Spleen (tissue), 11 donors: Measurements from ENCODE around the gene CAPG. TPM values are rescaled to one million over a fixed set of nuclear protein-coding genes. Genes with fewer than 3 reads are reported as not detected.
A peak's percentile ranks its signal among the peaks of the same experiment; 100 is the strongest.

Experiments used
- DNase-seq: peaks from one replicate; pipeline ENCODE4 v3.0.0-alpha.2; 2020
- H3K27ac ChIP-seq, 8 donors: fragments of 200-600 bp; sonication (generic) in 7 of 8; 1 replicate in 4 of 8; 2 replicates in 4 of 8; pipeline versions ENCODE4 v1.5.0 to v1.8.0; 2016 to 2021; ENCODE audit warnings: inconsistent platforms in 4 of 8, mild to moderate bottlenecking in 4 of 8, moderate library complexity in 1 of 8
- H3K27me3 ChIP-seq, 7 donors: fragments of 200-600 bp; sonication (generic) in 6 of 7; replicated peaks in 1 of 7; 1 replicate in 4 of 7; 2 replicates in 3 of 7; pipeline versions ENCODE4 v1.5.0 to v1.8.0; 2016 to 2021; ENCODE audit warnings: inconsistent platforms in 3 of 7, mild to moderate bottlenecking in 1 of 7
- H3K36me3 ChIP-seq, 6 donors: fragments of 200-600 bp; sonication (generic) in 5 of 6; 1 replicate in 4 of 6; 2 replicates in 2 of 6; pipeline versions ENCODE4 v1.5.0 to v1.8.0; 2016 to 2021; ENCODE audit warnings: inconsistent platforms in 2 of 6
- H3K4me1 ChIP-seq, 6 donors: fragments of 200-600 bp; sonication (generic) in 5 of 6; 1 replicate in 3 of 6; 2 replicates in 3 of 6; pipeline versions ENCODE4 v1.5.0 to v1.8.0; 2016 to 2021; ENCODE audit warnings: inconsistent platforms in 3 of 6
- H3K4me3 ChIP-seq, 8 donors: fragments of 200-600 bp; sonication (generic) in 7 of 8; 1 replicate in 4 of 8; 2 replicates in 4 of 8; pipeline versions ENCODE4 v1.5.0 to v1.8.0; 2016 to 2021; ENCODE audit warnings: inconsistent platforms in 4 of 8, mild to moderate bottlenecking in 4 of 8, moderate library complexity in 2 of 8
- H3K9me3 ChIP-seq, 8 donors: fragments of 200-600 bp; sonication (generic) in 7 of 8; 1 replicate in 4 of 8; 2 replicates in 4 of 8; pipeline versions ENCODE4 v1.5.0 to v1.8.0; 2016 to 2021; ENCODE audit warnings: inconsistent platforms in 4 of 8
- POLR2A ChIP-seq, 3 donors: fragments of 450-650 bp; IDR thresholded peaks; one replicate each; pipeline ENCODE4 v1.5.1; 2017; ENCODE audit warnings: antibody characterized with exemption in 3 of 3, mild to moderate bottlenecking in 1 of 3
- POLR2AphosphoS5 ChIP-seq, 3 donors: sonication (generic); formaldehyde crosslinking; IDR thresholded peaks; one replicate each; pipeline ENCODE4 v1.5.1; 2017; ENCODE audit warnings: antibody characterized with exemption in 3 of 3
- WGBS, 5 donors: extraction: QIAGEN DNeasy Blood & Tissue Kit in 3 of 5; methylation state at CpG; one replicate each; pipeline versions ENCODE4 v1.1.5 to v1.1.7; 2013 to 2018; 5-methylcytosine and 5-hydroxymethylcytosine counted together
- intact Hi-C: fragments of 100-400 bp; cut with DNase I; formaldehyde crosslinking; loops from one replicate; pipeline ENCODE4 v1.15.0; 2023; ENCODE audit warnings: low total_unique reads
- polyA plus RNA-seq, 3 donors: library from polyadenylated mRNA; stranded (reverse); fragments of 200-250 nt; gene quantifications; one replicate each; pipeline ENCODE4 v1.2.1, GENCODE V29; 2013
- total RNA-seq, 7 donors: library from RNA; depleted of rRNA in 3 of 7; stranded (reverse); fragments of >200 nt in 3 of 7; fragmentation: NEBNext Ultra II Directional in 4 of 7; extraction: Animal tissue kit (Norgen Biotek cat#: 25700) in 4 of 7; gene quantifications; one replicate each; pipeline versions ENCODE4 v1.1.0 to v1.2.1, GENCODE V29; 2016 to 2021
- TF ChIP-seq, protein P1 (sequence below), 11 experiments: fragments of 200-600 bp in 7 of 11; fragments of 450-650 bp in 4 of 11; sonication (generic) in 4 of 11; IDR thresholded peaks in 8 of 11; conservative IDR thresholded peaks in 3 of 11; 1 replicate in 7 of 11; 2 replicates in 4 of 11; pipeline versions ENCODE4 v1.4.0 to v1.8.0; 2016 to 2021; ENCODE audit warnings: antibody characterized with exemption in 11 of 11, inconsistent platforms in 4 of 11, mild to moderate bottlenecking in 1 of 11
- donor health status: healthy with polysubstance abuse.
- donor health status: DM: no; HTN: no; CAD: no; lungs with moderate emphysema.
- donor health status: DM: no; HTN: no; CAD: no.
- donor health status: Bipolar disorder and iron deficiency.
- donor health status: healthy.
- donor health status: DM: no; HTN: no; CAD: no.
- donor health status: DM: yes; HTN: yes; CAD: no.

The CAPG gene
- total and polyA plus RNA-seq, 10 donors: 31.1 to 196 (median 59.0) TPM

DNA sequence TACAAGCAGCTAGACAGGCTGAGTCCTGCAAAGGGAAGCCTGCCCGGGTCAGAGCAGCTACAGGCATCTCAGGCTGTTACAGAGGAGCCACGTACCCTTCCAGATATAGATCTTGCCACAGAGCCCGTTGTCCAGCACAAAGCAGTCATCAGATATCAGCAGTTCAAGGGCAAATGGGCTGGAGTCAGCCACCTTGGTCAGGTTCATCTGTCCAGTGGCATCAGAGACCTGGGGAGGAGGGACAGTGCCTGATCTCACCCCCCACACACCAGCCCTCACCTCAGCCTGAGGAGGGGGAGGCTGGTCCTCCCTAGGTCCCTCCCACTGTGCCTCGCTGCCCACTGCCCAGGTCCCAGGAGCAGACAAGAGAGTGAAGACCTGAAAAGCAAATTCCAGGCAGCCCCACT, 12.2 kb downstream of the CAPG start:
- TF ChIP-seq, protein P1, sequence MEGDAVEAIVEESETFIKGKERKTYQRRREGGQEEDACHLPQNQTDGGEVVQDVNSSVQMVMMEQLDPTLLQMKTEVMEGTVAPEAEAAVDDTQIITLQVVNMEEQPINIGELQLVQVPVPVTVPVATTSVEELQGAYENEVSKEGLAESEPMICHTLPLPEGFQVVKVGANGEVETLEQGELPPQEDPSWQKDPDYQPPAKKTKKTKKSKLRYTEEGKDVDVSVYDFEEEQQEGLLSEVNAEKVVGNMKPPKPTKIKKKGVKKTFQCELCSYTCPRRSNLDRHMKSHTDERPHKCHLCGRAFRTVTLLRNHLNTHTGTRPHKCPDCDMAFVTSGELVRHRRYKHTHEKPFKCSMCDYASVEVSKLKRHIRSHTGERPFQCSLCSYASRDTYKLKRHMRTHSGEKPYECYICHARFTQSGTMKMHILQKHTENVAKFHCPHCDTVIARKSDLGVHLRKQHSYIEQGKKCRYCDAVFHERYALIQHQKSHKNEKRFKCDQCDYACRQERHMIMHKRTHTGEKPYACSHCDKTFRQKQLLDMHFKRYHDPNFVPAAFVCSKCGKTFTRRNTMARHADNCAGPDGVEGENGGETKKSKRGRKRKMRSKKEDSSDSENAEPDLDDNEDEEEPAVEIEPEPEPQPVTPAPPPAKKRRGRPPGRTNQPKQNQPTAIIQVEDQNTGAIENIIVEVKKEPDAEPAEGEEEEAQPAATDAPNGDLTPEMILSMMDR (IDR thresholded peaks at IDR 0.05 in 8 of 11, conservative IDR thresholded peaks at IDR 0.05 in 3 of 11): no peak
- TF ChIP-seq POLR2A (IDR thresholded peaks at IDR 0.05) (no peak), POLR2AphosphoS5 (IDR thresholded peaks at IDR 0.05) (no peak)
- peaks cover 0 to 4% (median 0%) of the 10 kb centered on the region in 8 donors for H3K9me3 ChIP-seq

DNA sequence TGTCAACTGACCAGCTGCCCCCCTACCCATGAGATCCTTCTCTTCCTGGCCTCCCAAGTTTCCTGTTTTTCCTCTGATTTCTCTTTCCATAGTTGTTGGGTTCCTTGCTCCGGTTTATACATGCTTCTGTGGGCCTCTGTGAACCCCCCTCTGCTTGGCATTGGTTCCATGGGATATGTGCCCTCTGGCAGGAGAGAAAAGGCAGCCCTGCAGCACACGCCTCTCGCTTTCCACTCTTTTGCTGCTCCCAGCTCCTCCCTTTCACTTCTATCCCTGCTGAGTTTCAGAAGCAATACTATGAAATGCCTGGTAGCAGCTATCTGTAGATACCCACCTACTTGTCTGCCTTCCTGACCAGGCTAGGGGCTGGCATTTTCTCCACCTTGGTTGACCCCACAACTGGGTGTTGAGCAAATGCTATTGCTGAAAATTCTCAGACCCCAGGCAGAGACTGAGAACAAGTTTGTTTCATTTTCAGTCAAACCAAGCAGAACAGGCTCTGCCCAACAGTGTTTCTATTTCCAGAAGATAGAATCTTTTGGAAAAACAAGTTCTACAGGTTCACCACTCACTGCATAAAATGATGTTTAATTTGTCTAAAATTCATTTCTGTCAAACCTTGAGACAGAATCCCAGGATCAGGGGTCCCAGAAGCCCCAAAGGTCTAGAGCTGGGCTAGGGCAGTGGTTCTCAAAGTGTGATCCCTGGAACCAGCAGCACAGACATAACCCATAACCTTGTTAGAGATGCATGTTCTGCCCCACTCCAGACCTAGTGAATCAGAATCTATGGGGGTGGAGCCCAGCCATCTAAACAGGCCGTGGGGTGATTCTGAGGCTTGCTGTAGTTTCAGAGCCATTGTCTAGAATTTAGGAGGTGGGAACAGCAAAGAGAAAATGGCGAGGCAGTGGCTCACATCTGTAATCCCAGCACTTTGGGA, 13.4 kb downstream of the CAPG start:
- peak; percentile 24 for DNase-seq
- WGBS, 5 donors: 65 to 88% (median 85%) methylated on average over 5 of the region's 5 CpGs
- intact Hi-C loops: no loop called here
- Histone ChIP-seq H3K36me3 (peaks cover 0 to 100% (median 19%) of the 10 kb centered on the region in 6 donors), H3K4me3 (no peak overlapping the region), H3K9me3 (no peaks in the 10 kb centered on the region), H3K4me1 (peaks cover 3 to 23% (median 13%) of the 10 kb centered on the region in 6 donors), H3K27me3 (no peaks in the 10 kb centered on the region), H3K27ac (peak overlapping the region in 3 of 8 donors; percentile 27 to 50 (median 48))
- TF ChIP-seq POLR2A (IDR thresholded peaks at IDR 0.05) (no peak), POLR2AphosphoS5 (IDR thresholded peaks at IDR 0.05) (no peak)
- TF ChIP-seq, protein P1 (IDR thresholded peaks at IDR 0.05 in 8 of 11, conservative IDR thresholded peaks at IDR 0.05 in 3 of 11): no peak

More for the DNA sequence above, 12.2 kb downstream of the CAPG start:
- H3K27ac ChIP-seq: peak overlapping the region in 1 of 8 donors; percentile 7
- 77 to 93% (median 84%) methylated on average over 3 to 4 of the region's 4 CpGs for WGBS, 5 donors
- intact Hi-C loops: no loop called here
- H3K27me3 ChIP-seq: no peaks in the 10 kb centered on the region
- H3K36me3 ChIP-seq: peaks cover 0 to 90% (median 19%) of the 10 kb centered on the region in 6 donors
- DNase-seq: peak; percentile 64
- H3K4me1 ChIP-seq: peaks cover 0 to 23% (median 9%) of the 10 kb centered on the region in 6 donors
- H3K4me3 ChIP-seq: no peak overlapping the region

DNA sequence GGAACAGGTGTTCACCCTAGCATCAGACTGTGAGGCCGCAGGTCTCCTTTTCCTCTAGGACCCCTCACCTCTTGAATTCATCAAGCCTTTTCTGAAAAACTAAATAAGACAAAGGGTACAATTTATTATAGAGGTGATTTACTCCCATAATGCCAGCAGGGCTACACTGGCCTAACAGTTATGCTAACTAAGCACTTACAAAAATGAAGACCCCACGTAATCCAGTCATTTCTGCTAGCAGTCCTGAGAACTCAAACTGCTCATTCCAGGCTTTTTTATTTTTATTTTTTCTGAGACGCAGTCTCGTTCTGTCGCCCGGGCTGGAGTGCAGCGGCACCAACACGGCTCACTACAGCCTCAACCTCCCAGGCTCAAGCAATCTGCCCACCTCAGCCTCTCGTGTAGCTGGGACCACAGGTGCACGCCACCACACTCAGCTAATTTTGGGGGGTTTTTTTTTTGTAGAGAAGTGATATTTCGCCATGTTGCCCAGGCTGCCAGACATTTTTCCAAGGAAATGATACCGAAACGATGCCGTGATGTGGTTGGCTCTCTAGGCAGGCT, 14.2 kb downstream of the CAPG start:
- TF ChIP-seq, protein P1 (IDR thresholded peaks at IDR 0.05 in 8 of 11, conservative IDR thresholded peaks at IDR 0.05 in 3 of 11): no peak
- TF ChIP-seq POLR2A (IDR thresholded peaks at IDR 0.05) (no peak), POLR2AphosphoS5 (IDR thresholded peaks at IDR 0.05) (no peak)
- Histone ChIP-seq H3K4me3 (no peak overlapping the region), H3K36me3 (peaks cover 0 to 100% (median 17%) of the 10 kb centered on the region in 6 donors), H3K9me3 (no peaks in the 10 kb centered on the region), H3K4me1 (peaks cover 3 to 25% (median 17%) of the 10 kb centered on the region in 6 donors), H3K27me3 (no peaks in the 10 kb centered on the region), H3K27ac (peak overlapping the region in 1 of 8 donors; percentile 48)
- peak; percentile 35 for DNase-seq
- intact Hi-C loops: no loop called here
- 91 to 97% (median 94%) methylated on average over 14 of the region's 14 CpGs for WGBS, 5 donors

DNA sequence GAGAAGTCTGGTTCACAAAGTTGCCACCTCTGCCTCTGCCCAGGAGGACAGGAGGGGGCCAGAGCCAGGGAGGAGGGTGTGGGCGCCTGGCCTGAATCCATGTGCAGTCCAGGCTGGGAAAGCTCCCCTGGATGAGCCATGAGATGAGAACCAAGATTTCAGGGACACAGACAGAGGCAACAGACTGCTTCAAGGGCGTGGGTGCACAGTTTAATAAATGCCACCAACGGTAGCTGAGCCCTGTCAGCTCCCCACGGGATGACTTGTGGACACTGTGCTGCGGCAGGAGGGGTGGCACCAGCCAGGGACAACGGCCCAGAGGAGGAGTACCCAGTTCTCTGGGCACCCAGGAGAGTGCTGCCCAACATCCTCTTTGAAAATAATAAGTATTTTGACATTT, 15.2 kb downstream of the CAPG start:
- 63 to 90% (median 83%) methylated on average over 4 to 6 of the region's 6 CpGs for WGBS, 5 donors
- DNase-seq: peak; percentile 47

More for the DNA sequence above, 15.2 kb downstream of the CAPG start:
- Histone ChIP-seq H3K36me3 (peaks cover 0 to 100% (median 25%) of the 10 kb centered on the region in 6 donors), H3K27ac (no peak overlapping the region), H3K9me3 (no peaks in the 10 kb centered on the region), H3K4me1 (peaks cover 3 to 26% (median 17%) of the 10 kb centered on the region in 6 donors), H3K4me3 (no peak overlapping the region), H3K27me3 (no peaks in the 10 kb centered on the region)
- TF ChIP-seq POLR2AphosphoS5 (IDR thresholded peaks at IDR 0.05) (no peak), POLR2A (IDR thresholded peaks at IDR 0.05) (no peak)
- TF ChIP-seq, protein P1 (IDR thresholded peaks at IDR 0.05 in 8 of 11, conservative IDR thresholded peaks at IDR 0.05 in 3 of 11): no peak
- intact Hi-C loops: no loop called here
